ENCODE data around the gene CASQ2. TPM values are rescaled to one million over a fixed set of nuclear protein-coding genes. Genes with fewer than 3 reads are reported as not detected.

Gene CASQ2
- total RNA-seq, 4 donors from 2014 or later, result 5.9 to 11.2 (median 9.4) TPM

DNA sequence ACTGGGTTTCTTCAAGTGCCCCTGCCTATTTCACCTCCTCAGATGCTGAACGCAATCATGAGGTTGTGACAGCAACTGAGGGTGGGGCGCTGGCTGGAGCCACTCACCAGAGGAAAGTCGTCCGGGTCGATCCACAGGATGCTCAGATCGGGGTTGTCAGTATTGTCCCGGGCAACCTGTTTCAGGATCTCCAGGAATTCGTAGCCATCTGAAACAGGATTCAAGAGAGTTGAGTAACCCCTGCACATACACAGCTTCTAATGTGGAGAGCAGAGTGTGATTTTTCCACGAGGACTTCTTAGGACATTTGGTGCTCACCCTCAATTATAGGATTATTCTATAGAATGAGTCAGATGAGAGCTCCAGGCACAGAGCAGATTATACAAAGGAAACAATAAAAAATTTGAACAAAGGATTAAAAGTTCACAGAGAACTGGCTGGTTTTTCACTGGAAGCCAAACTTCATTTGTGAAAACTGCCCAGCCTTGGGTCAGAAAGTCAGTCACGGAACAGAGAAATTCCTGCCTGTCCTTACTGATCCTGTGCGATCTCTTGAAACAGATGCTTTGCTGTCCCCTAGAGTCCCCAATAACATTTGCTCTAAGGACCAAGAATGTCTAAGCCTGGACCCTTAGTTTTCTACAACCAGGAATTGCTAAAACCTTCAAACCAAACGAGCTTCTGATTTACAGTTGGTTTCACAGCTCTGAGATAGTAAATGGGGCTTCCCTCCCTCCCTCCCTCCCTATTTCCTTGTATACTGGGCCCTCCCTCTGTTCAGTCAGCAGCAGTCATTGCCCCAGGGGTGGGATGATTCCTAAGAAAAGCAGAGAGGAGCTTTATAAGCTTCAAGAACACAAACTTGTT lies 63.2 kb downstream of the CASQ2 start:
- H3K4me1 ChIP-seq, result no peaks in the 10 kb centered on the region
- H3K4me3 ChIP-seq, result no peak overlapping the region
- intact Hi-C loops (cut with DNase I; ENCODE audit: low total_unique reads) (loop anchor here (5.0 kb wide), 1 partner anchor 98 kb away; no protein-coding TSS in a partner anchor), in situ Hi-C loops (cut with MboI; ENCODE audit: low pct_ligation_motif_present in 1 of 4, low pct_unique_long_range_greater_than_20kb in 1 of 4, low sequenced_read_pairs in 3 of 4) (loop anchor here (5.0 to 10.0 kb wide), 4 partner anchors 88 to 98 kb away; no protein-coding TSS in a partner anchor)
- H3K9me3 ChIP-seq, result no peaks in the 10 kb centered on the region
- no peaks in the 10 kb centered on the region for H3K27me3 ChIP-seq
- DNase-seq, result no peak
- H3K27ac ChIP-seq, result no peak overlapping the region
- 54 to 76% methylated on average over 4 to 12 of the region's 12 CpGs for WGBS, 2 donors (ENCODE audit: low coverage in 1 of 2)
- H3K36me3 ChIP-seq, result no peaks in the 10 kb centered on the region
- no peak for TF ChIP-seq POLR2AphosphoS5 (IDR thresholded peaks at IDR 0.05)
- no peak for TF ChIP-seq POLR2A (IDR thresholded peaks at IDR 0.05)
- no peak for TF ChIP-seq EP300 (IDR thresholded peaks at IDR 0.05; ENCODE audit: low read depth)
- TF ChIP-seq, protein P1, sequence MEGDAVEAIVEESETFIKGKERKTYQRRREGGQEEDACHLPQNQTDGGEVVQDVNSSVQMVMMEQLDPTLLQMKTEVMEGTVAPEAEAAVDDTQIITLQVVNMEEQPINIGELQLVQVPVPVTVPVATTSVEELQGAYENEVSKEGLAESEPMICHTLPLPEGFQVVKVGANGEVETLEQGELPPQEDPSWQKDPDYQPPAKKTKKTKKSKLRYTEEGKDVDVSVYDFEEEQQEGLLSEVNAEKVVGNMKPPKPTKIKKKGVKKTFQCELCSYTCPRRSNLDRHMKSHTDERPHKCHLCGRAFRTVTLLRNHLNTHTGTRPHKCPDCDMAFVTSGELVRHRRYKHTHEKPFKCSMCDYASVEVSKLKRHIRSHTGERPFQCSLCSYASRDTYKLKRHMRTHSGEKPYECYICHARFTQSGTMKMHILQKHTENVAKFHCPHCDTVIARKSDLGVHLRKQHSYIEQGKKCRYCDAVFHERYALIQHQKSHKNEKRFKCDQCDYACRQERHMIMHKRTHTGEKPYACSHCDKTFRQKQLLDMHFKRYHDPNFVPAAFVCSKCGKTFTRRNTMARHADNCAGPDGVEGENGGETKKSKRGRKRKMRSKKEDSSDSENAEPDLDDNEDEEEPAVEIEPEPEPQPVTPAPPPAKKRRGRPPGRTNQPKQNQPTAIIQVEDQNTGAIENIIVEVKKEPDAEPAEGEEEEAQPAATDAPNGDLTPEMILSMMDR (IDR thresholded peaks at IDR 0.05), result no peak

DNA sequence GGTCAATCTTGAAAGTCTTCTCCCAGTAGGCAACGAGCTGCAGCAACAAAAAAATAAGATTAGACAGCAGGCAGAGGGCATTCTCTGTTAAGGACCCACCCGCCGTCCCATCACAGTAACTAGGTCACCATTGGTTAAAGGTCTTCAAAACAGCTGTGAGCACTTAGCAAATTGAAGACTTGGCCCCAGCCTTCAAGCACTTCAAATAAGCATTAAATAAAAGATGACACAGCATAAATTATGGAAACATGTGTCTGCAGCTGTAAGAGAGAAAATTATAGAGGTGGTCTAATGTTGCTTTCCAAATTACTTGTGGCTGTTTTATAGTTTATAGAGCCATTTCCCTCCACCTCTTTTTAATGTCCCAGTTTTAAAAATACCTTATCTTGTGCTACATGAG lies 65.6 kb downstream of the CASQ2 start:
- 57 to 72% methylated on average over 2 to 3 of the region's 3 CpGs for WGBS, 2 donors (ENCODE audit: low coverage in 1 of 2)

DNA sequence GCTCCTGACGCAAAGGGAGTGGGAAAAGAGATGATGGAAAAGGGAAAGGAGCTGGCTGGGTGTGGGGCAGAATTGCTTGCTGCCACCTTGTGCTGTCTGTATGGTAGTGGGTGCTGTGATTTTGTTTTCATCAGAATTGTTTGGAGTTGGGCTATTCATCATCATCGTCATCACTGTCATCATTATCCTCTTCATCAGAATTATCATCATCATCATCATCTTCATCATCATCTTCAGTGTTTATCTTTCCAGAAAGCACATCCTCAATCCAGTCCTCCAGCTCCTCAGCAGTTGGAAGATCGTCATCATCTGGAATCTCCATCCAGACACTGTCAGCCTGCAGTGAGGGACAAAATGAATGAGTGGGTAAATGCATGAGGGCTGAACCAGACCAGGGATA lies 67.4 kb downstream of the CASQ2 start:
- no peaks in the 10 kb centered on the region for H3K4me1 ChIP-seq
- WGBS, 2 donors (ENCODE audit: low coverage in 1 of 2), result 51 to 69% methylated on average over 3 of the region's 3 CpGs
- no peak for TF ChIP-seq POLR2A (IDR thresholded peaks at IDR 0.05)
- TF ChIP-seq POLR2AphosphoS5 (IDR thresholded peaks at IDR 0.05), result no peak
- no peak for TF ChIP-seq EP300 (IDR thresholded peaks at IDR 0.05; ENCODE audit: low read depth)
- H3K4me3 ChIP-seq, result no peak overlapping the region
- no peaks in the 10 kb centered on the region for H3K36me3 ChIP-seq
- H3K27ac ChIP-seq, result no peak overlapping the region
- no peaks in the 10 kb centered on the region for H3K9me3 ChIP-seq
- intact Hi-C loops (cut with DNase I; ENCODE audit: low total_unique reads) (no loop called here), in situ Hi-C loops (cut with MboI; ENCODE audit: low pct_ligation_motif_present in 1 of 4, low pct_unique_long_range_greater_than_20kb in 1 of 4, low sequenced_read_pairs in 3 of 4) (loop anchor here in 1 of 4 donors (10.0 kb wide), 1 partner anchor 86 kb away; no protein-coding TSS in a partner anchor)
- DNase-seq, result no peak
- H3K27me3 ChIP-seq, result no peaks in the 10 kb centered on the region

More for the DNA sequence above, 65.6 kb downstream of the CASQ2 start:
- TF ChIP-seq, protein P1 (IDR thresholded peaks at IDR 0.05), result no peak
- no peak for TF ChIP-seq EP300 (IDR thresholded peaks at IDR 0.05; ENCODE audit: low read depth)
- no peak for TF ChIP-seq POLR2A (IDR thresholded peaks at IDR 0.05)
- TF ChIP-seq POLR2AphosphoS5 (IDR thresholded peaks at IDR 0.05), result no peak
- H3K4me1 ChIP-seq, result no peaks in the 10 kb centered on the region
- intact Hi-C loops (cut with DNase I; ENCODE audit: low total_unique reads), result no loop called here
- no peaks in the 10 kb centered on the region for H3K27me3 ChIP-seq
- in situ Hi-C loops (cut with MboI; ENCODE audit: low pct_ligation_motif_present in 1 of 4, low pct_unique_long_range_greater_than_20kb in 1 of 4, low sequenced_read_pairs in 3 of 4), result loop anchor here in 1 of 4 donors (10.0 kb wide), 1 partner anchor 88 kb away; no protein-coding TSS in a partner anchor
- no peak overlapping the region for H3K4me3 ChIP-seq
- no peak overlapping the region for H3K27ac ChIP-seq
- H3K9me3 ChIP-seq, result no peaks in the 10 kb centered on the region
- no peak for DNase-seq
- no peaks in the 10 kb centered on the region for H3K36me3 ChIP-seq

DNA sequence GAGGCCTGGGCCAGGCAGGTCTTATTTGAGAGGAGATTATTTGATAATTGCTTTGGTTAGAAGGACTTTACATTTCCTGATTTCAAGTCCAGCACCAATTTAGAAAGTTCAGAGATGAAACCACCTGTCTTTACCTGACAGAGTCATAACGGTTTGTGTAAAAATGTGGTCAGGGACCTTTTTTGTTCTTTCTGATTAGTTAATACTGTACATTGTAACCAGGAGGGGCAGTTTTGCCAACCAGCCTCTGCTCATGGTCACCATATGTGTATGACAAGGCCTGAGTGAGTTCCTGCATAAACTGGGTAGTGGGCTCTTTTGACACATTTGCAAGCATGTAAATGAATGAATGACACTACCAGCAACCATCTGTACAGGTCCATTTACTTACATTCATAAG lies 70.9 kb downstream of the CASQ2 start:
- H3K9me3 ChIP-seq, result no peaks in the 10 kb centered on the region
- intact Hi-C loops (cut with DNase I; ENCODE audit: low total_unique reads), result no loop called here
- WGBS, 2 donors (ENCODE audit: low coverage in 1 of 2), result 85 to 100% methylated on average over 1 of the region's 1 CpG

DNA sequence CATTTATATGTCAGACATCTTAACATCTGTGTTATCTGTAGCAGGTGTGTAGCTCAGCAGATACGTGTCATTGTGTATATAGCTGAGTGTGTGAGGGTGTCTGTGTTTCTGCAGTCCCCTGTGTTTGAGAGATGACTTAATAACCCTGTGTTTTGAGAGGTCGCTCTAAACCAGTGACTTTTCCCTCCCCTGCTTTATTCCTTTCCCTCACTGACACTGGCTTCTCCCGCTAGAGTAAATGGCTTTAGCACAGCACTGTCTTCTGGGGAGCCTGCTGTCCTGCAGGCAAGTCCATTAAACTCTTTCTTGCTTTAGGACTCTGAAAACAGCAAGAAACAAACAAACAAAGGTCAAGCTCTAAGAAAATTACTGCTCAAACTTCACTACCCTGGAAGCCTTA lies 73.7 kb downstream of the CASQ2 start:
- in situ Hi-C loops (cut with MboI; ENCODE audit: low pct_ligation_motif_present in 1 of 4, low pct_unique_long_range_greater_than_20kb in 1 of 4, low sequenced_read_pairs in 3 of 4) (no loop called here), intact Hi-C loops (cut with DNase I; ENCODE audit: low total_unique reads) (no loop called here)
- H3K9me3 ChIP-seq, result no peaks in the 10 kb centered on the region
- no peaks in the 10 kb centered on the region for H3K4me1 ChIP-seq
- H3K4me3 ChIP-seq, result no peak overlapping the region
- WGBS, 2 donors (ENCODE audit: low coverage in 1 of 2), result 88 to 94% methylated on average over 2 to 3 of the region's 3 CpGs
- peaks cover 0 to 10% (median 0%) of the 10 kb centered on the region in 4 donors for H3K36me3 ChIP-seq
- no peak for DNase-seq
- no peaks in the 10 kb centered on the region for H3K27me3 ChIP-seq
- no peak overlapping the region for H3K27ac ChIP-seq
- TF ChIP-seq POLR2AphosphoS5 (IDR thresholded peaks at IDR 0.05), result no peak

More for the DNA sequence above, 70.9 kb downstream of the CASQ2 start:
- in situ Hi-C loops (cut with MboI; ENCODE audit: low pct_ligation_motif_present in 1 of 4, low pct_unique_long_range_greater_than_20kb in 1 of 4, low sequenced_read_pairs in 3 of 4), result no loop called here
- no peak for DNase-seq
- H3K4me1 ChIP-seq, result no peaks in the 10 kb centered on the region
- no peaks in the 10 kb centered on the region for H3K36me3 ChIP-seq
- TF ChIP-seq POLR2AphosphoS5 (IDR thresholded peaks at IDR 0.05) (no peak), EP300 (IDR thresholded peaks at IDR 0.05; ENCODE audit: low read depth) (no peak)
- H3K27me3 ChIP-seq, result no peaks in the 10 kb centered on the region
- H3K27ac ChIP-seq, result no peak overlapping the region
- H3K4me3 ChIP-seq, result no peak overlapping the region

Measured in transverse colon (tissue), 4 donors.